GM18517 (cell line): ENCODE measurements around the gene EPHA7.

ENCODE experiments used
- ATAC-seq: cut with Tn5 transposase; IDR thresholded peaks from one replicate; pipeline ENCODE4 v1.9.1; 2021; ENCODE audit warnings: mild to moderate bottlenecking, moderate library complexity; ENCODE audit not compliant: unreplicated experiment

Gene EPHA7

DNA sequence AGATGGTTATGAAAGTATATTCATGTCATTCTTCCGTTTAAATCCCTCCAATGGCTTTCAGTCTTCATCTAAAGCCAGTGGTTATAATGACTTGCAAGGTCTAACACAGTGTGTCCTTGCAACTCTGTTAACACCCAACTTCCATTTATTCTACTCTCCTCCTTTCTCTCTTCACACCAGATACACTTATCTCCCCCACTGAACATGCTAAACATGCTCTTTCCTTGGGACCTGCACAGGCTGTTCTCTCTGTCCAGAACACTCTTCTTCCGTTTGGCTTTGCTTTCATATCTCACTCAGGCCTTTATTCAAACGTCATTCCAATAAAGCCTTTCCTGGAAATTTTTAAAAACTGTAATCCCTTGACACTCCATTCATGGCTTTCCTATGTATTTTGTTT lies 91.5 kb downstream of the EPHA7 start:
- no peak for ATAC-seq

- ATAC-seq = no peak
Measured at GRCh38 chr6:93325761-93326160, 93.6 kb downstream of the EPHA7 start.

DNA sequence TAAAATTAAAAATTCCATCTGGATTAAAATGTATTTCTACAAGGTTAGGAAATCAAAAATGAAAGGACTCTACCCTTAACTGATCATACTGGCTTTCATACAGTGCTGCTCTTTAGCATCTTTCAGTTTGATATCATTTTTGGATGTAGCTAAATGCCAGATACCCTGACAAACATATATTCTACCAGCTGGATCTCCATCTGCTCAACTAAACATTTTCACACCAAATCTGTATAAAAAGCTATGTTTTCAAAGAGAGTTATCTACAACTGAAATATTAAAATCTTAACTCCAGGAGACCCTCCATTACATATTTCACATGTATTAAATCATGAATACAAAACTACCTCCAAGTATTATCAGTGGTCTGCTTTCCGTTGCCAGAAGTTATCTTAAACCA lies 95.7 kb downstream of the EPHA7 start:
- ATAC-seq = no peak

DNA sequence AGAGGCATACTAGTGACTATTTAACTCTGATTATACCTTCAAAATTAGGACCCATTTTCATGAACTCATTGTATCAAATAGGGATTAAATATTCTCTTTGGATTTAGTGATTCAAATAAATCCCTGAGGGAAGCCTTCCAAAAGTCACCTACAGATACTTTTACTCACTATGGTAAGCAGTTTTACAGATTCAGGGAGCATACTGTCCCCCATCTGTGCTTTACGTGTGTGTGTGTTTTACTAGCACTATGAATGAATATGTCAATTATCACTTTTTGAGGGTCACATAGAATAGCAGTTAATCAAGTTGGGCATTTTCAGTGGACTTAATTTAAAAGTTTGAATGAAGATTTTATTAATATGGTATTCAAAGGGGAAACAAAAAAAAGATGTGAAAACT lies 96.7 kb downstream of the EPHA7 start:
- no peak for ATAC-seq

- ATAC-seq = no peak
Measured at GRCh38 chr6:93319304-93319703, 100.1 kb downstream of the EPHA7 start.

DNA sequence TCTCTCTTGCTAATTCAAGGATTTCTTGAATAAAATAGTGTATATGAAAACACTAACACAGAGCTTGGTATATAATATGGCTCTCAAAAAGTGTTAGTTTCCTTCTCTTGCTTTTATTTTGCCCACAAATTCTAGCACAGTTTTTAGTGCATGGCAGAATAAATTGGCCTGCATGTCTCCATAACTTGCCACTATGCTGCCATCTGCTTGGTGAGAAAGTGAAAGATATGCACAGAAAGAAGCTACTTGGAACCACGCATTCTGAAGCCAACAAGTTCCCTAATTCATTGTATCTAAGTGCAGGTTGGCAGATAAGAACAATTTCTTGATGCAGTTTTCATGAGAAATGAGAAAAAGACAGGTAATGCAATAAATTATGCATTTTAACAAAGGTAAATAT lies 101.2 kb downstream of the EPHA7 start:
- ATAC-seq = no peak

GRCh38 chr6:93317592-93317991 lies 101.8 kb downstream of the EPHA7 start:
- ATAC-seq = no peak

DNA sequence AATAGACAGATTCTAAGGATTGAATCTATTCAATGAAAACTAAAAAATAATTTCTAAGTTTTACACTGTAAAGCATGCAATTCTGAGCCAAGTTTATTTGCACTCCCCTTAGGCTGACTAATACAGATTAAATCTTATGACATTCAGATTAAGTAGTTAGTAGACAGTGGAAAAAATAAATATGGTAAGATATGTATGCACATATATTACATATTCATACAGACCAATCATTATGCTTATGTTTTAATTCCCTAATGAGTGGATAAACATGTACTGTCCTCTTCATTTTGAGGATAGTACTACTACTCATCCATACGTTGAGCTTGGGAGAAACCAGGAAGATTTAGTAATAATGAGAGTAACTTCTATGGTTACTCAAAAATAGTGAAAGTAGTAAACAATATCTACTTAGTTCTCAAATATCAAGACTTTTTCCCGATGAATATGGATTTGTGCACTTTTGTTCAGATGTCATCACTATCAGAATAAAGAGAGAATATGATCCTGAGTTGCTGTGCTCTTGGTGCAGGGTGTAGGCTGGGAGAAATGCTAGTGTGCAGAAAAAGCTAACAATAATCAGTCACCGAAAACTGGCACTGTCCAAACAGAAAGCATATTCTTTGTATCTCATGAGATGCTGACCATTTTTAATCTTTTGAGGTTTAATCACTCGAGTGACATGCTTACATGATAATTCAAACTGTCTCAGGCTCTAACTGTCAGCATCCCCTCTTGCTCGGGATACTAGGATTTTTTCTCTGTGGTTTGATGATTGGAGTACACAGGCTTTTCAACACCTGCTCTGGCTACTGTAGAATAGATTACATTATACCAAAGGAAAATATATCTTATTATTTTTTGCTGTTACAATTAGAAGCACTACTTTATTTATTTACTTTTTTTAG lies 111.6 kb downstream of the EPHA7 start:
- no peak for ATAC-seq

DNA sequence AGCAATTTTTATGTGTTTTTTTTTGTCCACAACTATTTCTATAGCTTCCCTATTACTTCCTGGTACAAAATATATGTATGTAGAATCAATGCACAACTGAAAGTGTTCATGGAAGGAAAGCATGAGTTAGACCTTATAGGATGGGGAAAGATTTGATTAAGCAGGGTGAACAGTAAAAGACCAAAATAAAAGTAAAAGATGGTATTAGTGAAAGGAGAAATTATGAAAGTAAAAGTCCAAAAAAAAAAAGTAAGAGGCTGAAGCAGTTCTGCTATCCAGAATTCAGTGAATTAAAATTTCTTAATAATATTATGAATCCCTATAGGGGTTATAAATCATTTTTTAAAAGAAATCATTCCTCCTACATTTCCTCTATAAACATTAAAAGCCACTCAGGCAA lies 114.3 kb downstream of the EPHA7 start:
- no peak for ATAC-seq

DNA sequence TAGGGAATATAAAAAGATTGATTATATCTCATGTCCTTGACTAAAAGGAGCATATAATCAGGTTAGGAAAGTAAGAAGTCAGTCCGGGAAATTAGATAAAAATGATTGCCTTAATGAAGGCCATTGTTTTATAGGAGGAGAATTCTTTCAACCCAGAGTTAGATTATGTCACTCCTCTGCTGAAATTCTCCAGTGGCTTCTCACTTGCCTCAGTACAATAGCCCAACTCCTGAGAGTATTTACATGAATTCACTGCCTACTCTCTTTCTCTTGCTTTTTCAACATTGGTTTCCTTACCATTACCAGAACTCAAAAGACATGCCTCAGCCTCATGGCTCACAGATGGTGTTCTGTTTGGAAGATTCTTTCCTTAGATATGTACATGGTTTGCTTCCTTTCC lies 114.9 kb downstream of the EPHA7 start:
- ATAC-seq = no peak

GRCh38 chr6:93300661-93301060 lies 118.7 kb downstream of the EPHA7 start:
- ATAC-seq = no peak

GRCh38 chr6:93299622-93300021 lies 119.7 kb downstream of the EPHA7 start:
- no peak for ATAC-seq

DNA sequence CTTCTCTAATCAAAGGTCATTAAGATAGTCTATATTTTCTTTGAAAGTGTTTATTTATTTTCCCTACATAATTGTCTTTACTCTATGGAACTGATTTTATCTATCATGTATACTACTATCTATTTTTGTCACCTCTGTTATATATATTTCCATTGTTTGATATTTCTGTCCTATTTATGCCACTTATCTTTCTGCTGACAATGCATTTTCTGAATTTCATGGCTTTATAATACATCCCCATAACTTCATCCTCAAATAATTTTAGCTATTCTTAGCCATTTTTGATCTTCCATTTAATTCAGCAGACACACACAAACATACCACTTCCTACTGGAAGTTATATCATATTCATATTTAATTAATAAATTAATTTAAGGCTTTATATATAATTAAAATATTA lies 123.7 kb downstream of the EPHA7 start:
- no peak for ATAC-seq

DNA sequence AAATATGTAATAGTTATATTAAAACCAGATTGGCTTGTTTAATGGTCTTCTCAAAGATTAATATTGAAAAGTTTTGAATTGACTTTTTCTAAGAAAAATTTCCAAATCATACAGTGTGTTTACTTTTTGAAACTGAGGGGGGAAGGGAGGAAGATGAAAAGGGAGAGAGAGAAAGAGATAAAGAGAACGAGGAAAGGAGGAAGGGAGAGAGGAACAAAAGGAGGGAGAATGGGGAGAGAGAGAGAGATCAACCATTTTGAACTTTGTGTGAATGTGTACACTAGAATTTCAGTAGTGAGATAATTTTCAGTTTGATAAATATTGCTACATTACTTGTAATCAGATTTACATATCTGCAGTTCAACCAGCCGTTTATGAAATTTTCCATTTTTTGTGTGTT lies 124.5 kb downstream of the EPHA7 start:
- ATAC-seq = no peak

DNA sequence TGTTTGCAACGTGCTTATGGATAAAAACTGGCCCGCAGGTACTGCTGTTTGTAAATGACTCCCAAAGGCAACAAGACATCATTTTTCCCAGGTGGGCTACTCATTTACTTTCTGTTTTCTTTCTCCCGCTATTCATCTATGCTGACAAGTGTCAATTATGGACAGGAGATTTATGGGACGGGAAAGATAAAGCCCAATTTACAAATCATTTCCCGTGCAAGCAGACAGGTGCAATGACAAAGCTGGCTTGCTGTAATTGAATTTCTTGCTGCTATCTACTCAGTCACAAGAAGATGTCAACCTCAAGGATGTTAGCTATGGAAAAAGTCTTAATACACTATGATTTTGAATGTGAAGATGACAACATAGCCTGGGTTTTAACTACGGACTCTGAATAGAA lies 125.5 kb downstream of the EPHA7 start:
- ATAC-seq = no peak

DNA sequence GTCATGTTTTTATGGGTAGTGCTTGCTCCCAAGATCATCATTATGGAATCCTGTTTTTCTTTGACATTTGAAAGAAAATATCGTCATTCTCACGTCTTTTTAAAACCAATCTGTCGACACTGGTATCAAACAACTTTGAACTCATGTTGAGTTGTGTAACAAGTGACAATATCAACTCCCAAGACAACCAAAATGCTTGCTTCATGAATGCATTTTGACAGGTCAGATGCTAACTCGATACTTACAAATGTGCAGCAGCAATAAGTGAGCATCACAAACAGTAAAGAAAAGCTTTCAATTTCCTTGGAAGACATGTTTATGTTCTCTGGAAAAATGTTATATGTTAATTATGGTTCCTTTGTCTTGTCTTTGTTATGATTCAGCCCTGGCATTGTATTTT lies 125.9 kb downstream of the EPHA7 start:
- no peak for ATAC-seq

GRCh38 chr6:93282521-93283031 lies 136.8 kb downstream of the EPHA7 start:
- no peak for ATAC-seq

DNA sequence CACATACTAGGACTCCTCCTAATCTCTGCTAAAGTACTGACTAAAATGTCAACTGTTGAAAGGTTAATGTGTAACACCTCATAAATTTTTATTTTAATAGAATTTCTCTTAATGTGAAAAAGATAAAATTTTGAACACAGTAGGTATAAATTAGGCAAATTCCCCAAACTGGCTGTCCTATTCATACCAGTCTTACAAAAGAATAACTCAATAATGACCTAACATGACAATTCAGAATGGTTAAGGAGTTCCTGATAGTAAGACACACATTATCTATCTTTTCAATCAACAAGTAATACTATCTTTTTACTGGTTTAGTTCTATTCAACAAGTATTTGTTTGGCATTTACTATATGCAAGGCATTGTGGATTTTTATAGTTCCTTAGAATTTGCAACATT lies 141.1 kb downstream of the EPHA7 start:
- no peak for ATAC-seq

DNA sequence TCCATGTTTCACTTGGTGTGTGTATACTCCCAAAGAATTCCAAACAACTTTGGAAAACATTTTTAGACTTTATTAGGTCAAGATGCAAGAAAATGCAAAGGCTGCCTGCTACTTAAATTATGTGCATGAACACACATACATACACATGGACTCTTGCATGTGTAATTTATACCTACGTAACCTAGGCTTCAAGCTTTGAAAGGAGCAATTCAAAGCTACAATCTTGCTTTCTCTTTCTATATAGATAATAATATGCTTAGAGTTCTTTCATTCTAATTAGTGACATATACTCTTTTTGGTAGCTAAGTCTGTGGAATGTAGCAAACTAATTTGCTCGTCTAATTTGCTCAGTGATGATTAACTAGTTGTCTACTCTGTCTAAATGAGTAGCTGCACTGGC lies 146.5 kb downstream of the EPHA7 start:
- ATAC-seq = no peak

- ATAC-seq = no peak
Measured at GRCh38 chr6:93272211-93272610, 147.1 kb downstream of the EPHA7 start.

DNA sequence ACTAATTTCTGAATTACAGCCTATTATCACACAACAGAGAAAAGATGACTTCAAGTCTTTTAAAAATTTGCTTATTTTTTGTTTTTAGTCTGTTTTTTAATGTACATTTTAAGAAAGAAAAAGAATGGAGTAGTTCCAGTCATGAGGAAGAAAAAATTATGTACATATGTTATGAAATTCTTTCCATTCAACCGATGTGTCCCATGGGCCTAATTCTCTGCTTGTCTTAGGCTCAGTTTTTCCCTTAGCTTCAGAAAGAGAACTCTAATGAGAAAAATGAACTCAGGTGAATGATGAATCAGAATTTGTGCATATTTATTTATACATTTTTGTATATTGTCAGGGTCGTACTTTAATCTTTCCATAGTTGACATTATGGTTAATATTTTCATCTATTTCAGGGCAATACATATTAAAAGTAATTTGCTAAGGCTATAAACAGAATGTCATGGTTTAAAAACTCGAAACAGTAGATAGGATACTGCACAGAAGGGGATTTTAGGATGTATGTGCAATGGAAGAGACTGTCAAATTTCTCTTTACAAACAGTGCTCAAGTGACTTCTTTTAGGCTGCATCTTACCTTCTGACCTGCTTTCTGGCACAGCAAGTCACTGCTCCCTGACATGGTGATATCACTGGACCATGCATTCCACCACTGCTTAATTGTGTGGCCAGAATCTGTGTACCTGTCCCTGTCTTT lies 153.1 kb downstream of the EPHA7 start:
- ATAC-seq = no peak

GRCh38 chr6:93260881-93261280 lies 158.5 kb downstream of the EPHA7 start:
- ATAC-seq = no peak
